CD4-positive, alpha-beta memory T cell (primary cell): ENCODE results near the gene IGF2. TPM values are rescaled to one million over a fixed set of nuclear protein-coding genes. Genes with fewer than 3 reads are reported as not detected.

Source experiments
- CTCF ChIA-PET: fragments of 350-600 bp; sonication (Branson Sonifier 250); formaldehyde crosslinking; loops from one replicate; lab custom pipeline; 2021; ENCODE audit warnings: inconsistent platforms; ENCODE audit not compliant: partially characterized antibody; lab: Charles Lee
- POLR2A ChIA-PET: fragments of 350-600 bp; sonication (Branson Sonifier 250); formaldehyde crosslinking; loops from one replicate; lab custom pipeline; 2021; ENCODE audit not compliant: partially characterized antibody; lab: Charles Lee
- DNase-seq, 5 donors: peaks; one replicate each; pipeline versions ENCODE4 v3.0.0 to v3.0.0-alpha.2; 2020 to 2022; ENCODE audit warnings: mixed read lengths in 1 of 5
- H3K27ac ChIP-seq: one replicate; pipeline ENCODE4 v1.7.0; 2013; ENCODE audit warnings: low read depth, low read length
- H3K27me3 ChIP-seq: 2 replicates; pipeline ENCODE4 v1.7.0; 2013; ENCODE audit warnings: mild to moderate bottlenecking, low read length, moderate library complexity; ENCODE audit not compliant: insufficient read depth
- H3K36me3 ChIP-seq: 2 replicates; pipeline ENCODE4 v1.7.0; 2013; ENCODE audit warnings: mild to moderate bottlenecking, low read length, moderate library complexity; ENCODE audit not compliant: insufficient read depth
- H3K4me1 ChIP-seq: 2 replicates; pipeline ENCODE4 v1.7.0; 2013; ENCODE audit warnings: mild to moderate bottlenecking, low read length, moderate library complexity; ENCODE audit not compliant: insufficient read depth
- H3K4me3 ChIP-seq, 2 donors: one replicate each; pipeline ENCODE4 v1.7.0; 2013; ENCODE audit warnings: low read length in 2 of 2, mild to moderate bottlenecking in 1 of 2
- H3K9me3 ChIP-seq, 2 donors: one replicate each; pipeline ENCODE4 v1.7.0; 2013; ENCODE audit warnings: low read length in 2 of 2, control low read depth in 1 of 2; ENCODE audit not compliant: control insufficient read depth in 1 of 2
- H3K27ac Mint-ChIP-seq, 7 donors: one replicate each; pipeline ENCODE4 v1.8.0; 2020 to 2021; ENCODE audit warnings: mixed read lengths in 7 of 7, mild to moderate bottlenecking in 6 of 7, inconsistent platforms in 3 of 7, moderate library complexity in 3 of 7
- H3K27me3 Mint-ChIP-seq, 2 donors: one replicate each; pipeline ENCODE4 v1.8.0; 2020 to 2021; ENCODE audit warnings: mixed read lengths in 2 of 2
- H3K36me3 Mint-ChIP-seq, 2 donors: one replicate each; pipeline ENCODE4 v1.8.0; 2020 to 2021; ENCODE audit warnings: mixed read lengths in 2 of 2, inconsistent platforms in 1 of 2, mild to moderate bottlenecking in 1 of 2
- H3K4me1 Mint-ChIP-seq, 4 donors: one replicate each; pipeline ENCODE4 v1.8.0; 2020 to 2021; ENCODE audit warnings: mixed read lengths in 4 of 4, mild to moderate bottlenecking in 1 of 4
- H3K4me3 Mint-ChIP-seq, 8 donors: one replicate each; pipeline ENCODE4 v1.8.0; 2020 to 2021; ENCODE audit warnings: mixed read lengths in 8 of 8, mild to moderate bottlenecking in 7 of 8, moderate library complexity in 6 of 8, inconsistent platforms in 3 of 8
- H3K9me3 Mint-ChIP-seq, 8 donors: one replicate each; pipeline ENCODE4 v1.8.0; 2020 to 2021; ENCODE audit warnings: mixed read lengths in 8 of 8, mild to moderate bottlenecking in 5 of 8, inconsistent platforms in 3 of 8, moderate library complexity in 1 of 8
- intact Hi-C: fragments of 100-400 bp; cut with micrococcal nuclease; formaldehyde crosslinking; loops from one replicate; pipeline ENCODE4 v1.15.1; 2023
- polyA plus RNA-seq, 2 donors: library from polyadenylated mRNA; unstranded; fragments of 300-500 nt; fragmentation: Illumina TruSeq; gene quantifications; one replicate each; pipeline ENCODE4 v1.2.3, GENCODE V29; 2021
- total RNA-seq, 2 experiments: library from RNA; stranded (reverse); gene quantifications; one replicate each; pipeline ENCODE4 v1.2.3, GENCODE V29; 2021

IGF2 gene
- total and polyA plus RNA-seq, 4 experiments from 2014 or later = not detected

- Histone ChIP-seq H3K4me3 (no peak overlapping the region), H3K4me1 (peaks cover 22% of the 10 kb centered on the region), H3K27ac (no peak overlapping the region), H3K9me3 (no peaks in the 10 kb centered on the region), H3K27me3 (peaks cover 32% of the 10 kb centered on the region), H3K36me3 (no peaks in the 10 kb centered on the region)
- peak overlapping the region in 4 of 8 donors; percentile 14 to 33 (median 20) for H3K4me3 Mint-ChIP-seq
- no peak for DNase-seq
- peaks cover 0 to 6% (median 0%) of the 10 kb centered on the region in 8 donors for H3K9me3 Mint-ChIP-seq
- peaks cover 0 to 24% (median 5%) of the 10 kb centered on the region in 4 donors for H3K4me1 Mint-ChIP-seq
- intact Hi-C loops = no loop called here
- POLR2A ChIA-PET = no interaction called here
- CTCF ChIA-PET = interaction anchor here (1.0 to 1.3 kb wide), 3 partner anchors 10 to 66 kb away, joined by 3 to 4 read pairs (median 3); no protein-coding TSS in a partner anchor
- H3K36me3 Mint-ChIP-seq = no peaks in the 10 kb centered on the region
- H3K27ac Mint-ChIP-seq = peak overlapping the region in 1 of 7 donors; percentile 13
- H3K27me3 Mint-ChIP-seq = peaks cover 43% of the 10 kb centered on the region in 2 donors
Observed at GRCh38 chr11:2140411-2141400, 1.5 kb upstream of the IGF2 start.

GRCh38 chr11:2139621-2140337 lies 590 bp upstream of the IGF2 start:
- Histone ChIP-seq H3K27ac (no peak overlapping the region), H3K27me3 (peaks cover 27% of the 10 kb centered on the region), H3K4me3 (no peak overlapping the region), H3K36me3 (no peaks in the 10 kb centered on the region), H3K9me3 (no peaks in the 10 kb centered on the region), H3K4me1 (peaks cover 22% of the 10 kb centered on the region)
- H3K9me3 Mint-ChIP-seq = peaks cover 0 to 6% (median 0%) of the 10 kb centered on the region in 8 donors
- peaks cover 0 to 25% (median 5%) of the 10 kb centered on the region in 4 donors for H3K4me1 Mint-ChIP-seq
- POLR2A ChIA-PET = no interaction called here
- intact Hi-C loops = no loop called here
- no peak for DNase-seq
- CTCF ChIA-PET = interaction anchor here (1.3 kb wide), 1 partner anchor 65 kb away, joined by 3 read pairs; no protein-coding TSS in a partner anchor
- peak overlapping the region in 3 of 8 donors; percentile 26 to 52 (median 35) for H3K4me3 Mint-ChIP-seq
- H3K36me3 Mint-ChIP-seq = no peaks in the 10 kb centered on the region
- H3K27me3 Mint-ChIP-seq = peaks cover 38 to 41% of the 10 kb centered on the region in 2 donors
- H3K27ac Mint-ChIP-seq = no peak overlapping the region

DNA sequence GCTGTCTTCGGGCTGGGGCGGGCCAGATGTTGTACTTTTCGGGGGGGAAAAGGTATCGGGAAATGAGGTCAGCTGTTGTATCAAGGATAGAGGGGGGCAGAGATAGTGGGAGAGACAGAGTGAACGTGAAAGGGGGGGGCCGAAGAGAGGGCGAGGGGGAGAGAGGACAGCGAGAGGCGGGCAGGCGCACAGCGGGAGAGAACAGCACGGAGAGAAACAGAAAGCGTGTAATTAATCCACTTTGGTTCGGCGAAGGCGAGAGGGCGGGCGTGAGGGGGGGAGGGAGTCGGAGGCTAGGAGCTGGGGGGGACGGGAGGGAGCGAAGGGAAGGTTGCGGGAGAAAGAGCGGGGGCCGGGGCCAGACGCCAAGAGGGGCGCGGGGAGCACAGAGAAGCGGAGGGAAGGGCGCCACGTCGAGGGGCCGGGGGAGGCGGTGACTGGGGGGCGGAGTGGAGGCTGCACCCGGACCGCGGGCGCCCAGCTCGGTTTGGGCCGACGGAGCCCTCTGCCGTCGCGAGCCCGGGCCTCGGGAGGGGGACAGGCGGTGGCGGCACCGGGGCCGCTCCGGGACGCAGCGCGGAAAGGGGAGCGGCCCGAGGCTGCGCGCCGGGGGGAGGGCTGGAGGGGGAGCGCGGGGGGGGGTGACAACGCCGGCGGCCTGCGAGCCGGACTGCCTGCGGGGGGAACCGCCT lies 612 bp downstream of the IGF2 start:
- POLR2A ChIA-PET = no interaction called here
- no peak overlapping the region for H3K4me3 ChIP-seq
- peaks cover 15% of the 10 kb centered on the region for H3K4me1 ChIP-seq
- peak overlapping the region; percentile 76 to 92 (median 86) for H3K4me3 Mint-ChIP-seq
- CTCF ChIA-PET = no interaction called here
- peaks cover 38 to 42% of the 10 kb centered on the region in 2 donors for H3K27me3 Mint-ChIP-seq
- H3K27ac ChIP-seq = no peak overlapping the region
- H3K36me3 Mint-ChIP-seq = no peaks in the 10 kb centered on the region
- peaks cover 0 to 25% (median 4%) of the 10 kb centered on the region in 4 donors for H3K4me1 Mint-ChIP-seq
- H3K36me3 ChIP-seq = no peaks in the 10 kb centered on the region
- intact Hi-C loops = no loop called here
- DNase-seq = peak in 1 of 5 donors; percentile 9
- peak overlapping the region in 1 of 7 donors; percentile 24 for H3K27ac Mint-ChIP-seq
- no peaks in the 10 kb centered on the region for H3K9me3 ChIP-seq
- peaks cover 27% of the 10 kb centered on the region for H3K27me3 ChIP-seq
- peaks cover 0 to 6% (median 0%) of the 10 kb centered on the region in 8 donors for H3K9me3 Mint-ChIP-seq

GRCh38 chr11:2138068-2138430 lies 1.1 kb downstream of the IGF2 start:
- Mint-ChIP-seq H3K36me3 (no peaks in the 10 kb centered on the region), H3K27ac (no peak overlapping the region), H3K4me1 (peaks cover 0 to 24% (median 4%) of the 10 kb centered on the region in 4 donors), H3K27me3 (peaks cover 39 to 44% of the 10 kb centered on the region in 2 donors), H3K4me3 (peak overlapping the region; percentile 76 to 92 (median 86)), H3K9me3 (peaks cover 0 to 5% (median 0%) of the 10 kb centered on the region in 8 donors)
- H3K4me3 ChIP-seq = no peak overlapping the region
- intact Hi-C loops = no loop called here
- no peak for DNase-seq
- POLR2A ChIA-PET = no interaction called here
- peaks cover 27% of the 10 kb centered on the region for H3K27me3 ChIP-seq
- H3K9me3 ChIP-seq = no peaks in the 10 kb centered on the region
- H3K4me1 ChIP-seq = peaks cover 14% of the 10 kb centered on the region
- CTCF ChIA-PET = no interaction called here
- H3K36me3 ChIP-seq = no peaks in the 10 kb centered on the region
- H3K27ac ChIP-seq = no peak overlapping the region

DNA sequence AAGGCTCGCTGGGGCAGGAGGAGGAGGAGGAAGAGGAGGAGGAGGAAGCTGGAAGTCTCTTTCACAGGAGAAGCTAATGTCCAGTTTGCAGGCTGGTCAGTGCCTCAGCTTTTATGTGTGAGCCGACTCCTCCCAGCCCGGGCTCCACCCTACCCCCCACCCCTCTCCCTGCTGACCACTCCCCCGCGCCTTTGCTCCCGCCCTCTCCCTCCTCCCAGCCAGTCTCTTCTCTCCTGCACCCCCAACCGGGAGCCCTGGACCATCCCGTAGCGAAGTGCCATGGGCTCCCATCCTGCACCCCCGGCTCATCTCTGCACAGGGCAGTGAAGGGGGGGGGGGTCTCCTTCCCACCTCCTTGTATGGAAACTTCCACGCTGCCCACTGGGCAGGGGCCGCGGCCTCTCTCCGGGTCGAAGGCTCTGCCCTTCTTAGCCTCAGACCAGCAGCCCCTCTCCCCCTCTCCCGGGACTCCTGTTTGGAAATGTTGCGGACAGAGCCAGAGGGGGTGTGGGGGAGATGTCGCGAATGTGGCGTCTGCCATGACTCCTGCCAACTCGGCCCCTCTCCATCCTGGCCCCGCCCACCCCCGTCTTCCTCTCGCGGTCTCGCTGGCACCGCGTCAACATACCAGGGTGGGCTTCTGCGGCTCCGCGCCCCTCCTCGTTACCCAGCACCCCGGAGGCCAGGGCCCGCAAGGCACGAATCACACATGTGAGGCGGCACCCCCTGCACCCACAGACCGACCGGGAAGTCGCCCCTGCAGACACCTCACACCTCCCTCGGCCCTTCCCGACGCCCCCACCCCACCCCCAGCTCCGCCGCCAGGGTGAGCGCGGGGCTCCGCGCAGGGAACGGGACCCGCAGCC lies 1.8 kb downstream of the IGF2 start:
- no peaks in the 10 kb centered on the region for H3K36me3 Mint-ChIP-seq
- Histone ChIP-seq H3K4me3 (no peak overlapping the region), H3K27ac (no peak overlapping the region), H3K9me3 (no peaks in the 10 kb centered on the region), H3K4me1 (peaks cover 14% of the 10 kb centered on the region), H3K27me3 (peaks cover 21% of the 10 kb centered on the region), H3K36me3 (no peaks in the 10 kb centered on the region)
- H3K4me1 Mint-ChIP-seq = peaks cover 0 to 17% (median 3%) of the 10 kb centered on the region in 4 donors
- ChIA-PET POLR2A (no interaction called here), CTCF (interaction anchor here (3.0 kb wide), 1 partner anchor 14 kb away, joined by 8 read pairs; no protein-coding TSS in a partner anchor)
- DNase-seq = no peak
- peaks cover 36 to 38% of the 10 kb centered on the region in 2 donors for H3K27me3 Mint-ChIP-seq
- intact Hi-C loops = no loop called here
- H3K4me3 Mint-ChIP-seq = peak overlapping the region in 7 of 8 donors; percentile 22 to 64 (median 48)
- H3K9me3 Mint-ChIP-seq = peaks cover 0 to 5% (median 0%) of the 10 kb centered on the region in 8 donors
- no peak overlapping the region for H3K27ac Mint-ChIP-seq

DNA sequence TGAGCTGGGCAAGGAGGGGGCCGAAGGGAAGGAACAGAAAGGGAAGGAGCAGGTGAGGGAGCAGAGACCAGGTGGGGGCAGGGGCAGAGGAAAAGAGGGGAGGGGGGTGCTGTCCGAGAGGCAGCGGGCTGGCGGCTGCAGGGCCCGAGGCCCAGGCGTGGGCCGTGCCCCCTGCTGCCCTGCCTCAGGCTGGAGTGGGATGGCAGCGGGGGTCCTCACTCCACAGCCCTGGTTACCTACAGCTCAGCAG lies 2.3 kb downstream of the IGF2 start:
- Histone ChIP-seq H3K4me3 (no peak overlapping the region), H3K9me3 (no peaks in the 10 kb centered on the region), H3K4me1 (peaks cover 14% of the 10 kb centered on the region), H3K27ac (no peak overlapping the region), H3K36me3 (no peaks in the 10 kb centered on the region), H3K27me3 (peaks cover 19% of the 10 kb centered on the region)
- no peak for DNase-seq
- H3K27ac Mint-ChIP-seq = no peak overlapping the region
- H3K27me3 Mint-ChIP-seq = peaks cover 32 to 33% of the 10 kb centered on the region in 2 donors
- peak overlapping the region in 4 of 8 donors; percentile 10 to 64 (median 17) for H3K4me3 Mint-ChIP-seq
- intact Hi-C loops = no loop called here
- ChIA-PET POLR2A (no interaction called here), CTCF (interaction anchor here (3.0 kb wide), 1 partner anchor 14 kb away, joined by 8 read pairs; no protein-coding TSS in a partner anchor)
- no peaks in the 10 kb centered on the region for H3K36me3 Mint-ChIP-seq
- peaks cover 0 to 5% (median 0%) of the 10 kb centered on the region in 8 donors for H3K9me3 Mint-ChIP-seq
- H3K4me1 Mint-ChIP-seq = peaks cover 0 to 15% (median 3%) of the 10 kb centered on the region in 4 donors
